A172 (cell line): ENCODE data around the gene PAEP. TPM values are rescaled to one million over a fixed set of nuclear protein-coding genes. Genes with fewer than 3 reads are reported as not detected.
"Not testable (repeated sequence)": the region's sequence is repeated elsewhere in the genome, so short reads cannot be mapped to it uniquely, and the experiment has no call there.

Experiments used
- DNase-seq: peaks from one replicate; pipeline ENCODE4 v3.0.0-alpha.2; 2015; ENCODE audit warnings: low spot score
- total RNA-seq: library from RNA; depleted of rRNA; stranded (reverse); fragments of >200 nt; shearing (Covaris generic); gene quantifications from 2 replicates; pipeline ENCODE4 v1.2.3, GENCODE V29; 2014

The PAEP gene
- total RNA-seq, 1 experiment from 2014 or later: not detected

- no peak for DNase-seq
Observed at GRCh38 chr9:135526089-135526729, 35.3 kb upstream of the PAEP start.

GRCh38 chr9:135526730-135527571 is 34.6 kb upstream of the PAEP start:
- DNase-seq: no peak

- DNase-seq: not testable (repeated sequence)
Observed at GRCh38 chr9:135528842-135529435, 32.6 kb upstream of the PAEP start.

- DNase-seq: no peak
Observed at GRCh38 chr9:135530146-135530545, 31.4 kb upstream of the PAEP start.

GRCh38 chr9:135531096-135531495 is 30.5 kb upstream of the PAEP start:
- no peak for DNase-seq

GRCh38 chr9:135533113-135533512 is 28.4 kb upstream of the PAEP start:
- DNase-seq: no peak

GRCh38 chr9:135533674-135534073 is 27.9 kb upstream of the PAEP start:
- no peak for DNase-seq

- not testable (repeated sequence) for DNase-seq
Observed at GRCh38 chr9:135534192-135534711, 27.3 kb upstream of the PAEP start.

- DNase-seq: not testable (repeated sequence)
Observed at GRCh38 chr9:135534826-135535225, 26.7 kb upstream of the PAEP start.

GRCh38 chr9:135535631-135536030 is 25.9 kb upstream of the PAEP start:
- DNase-seq: not testable (repeated sequence)

- peak; percentile 53 for DNase-seq
Observed at GRCh38 chr9:135536216-135536615, 25.3 kb upstream of the PAEP start.

- peak; percentile 80 for DNase-seq
Observed at GRCh38 chr9:135543262-135543894, 18.2 kb upstream of the PAEP start.

GRCh38 chr9:135544981-135545635 is 16.4 kb upstream of the PAEP start:
- no peak for DNase-seq

GRCh38 chr9:135545646-135546176 is 15.8 kb upstream of the PAEP start, which contains the start of gene OBP2A:
TSS of gene OBP2A (plus strand) at chr9:135546126. CDS start at chr9:135546181, 55 bp downstream.
- not testable (repeated sequence) for DNase-seq

GRCh38 chr9:135546792-135547617 is 14.6 kb upstream of the PAEP start:
- DNase-seq: not testable (repeated sequence)

GRCh38 chr9:135547756-135548736 is 13.5 kb upstream of the PAEP start:
- DNase-seq: no peak

- DNase-seq: not testable (repeated sequence)
Observed at GRCh38 chr9:135549478-135550343, 11.8 kb upstream of the PAEP start.
